H1 (cell line): ENCODE data around the gene CD69. TPM values are rescaled to one million over a fixed set of nuclear protein-coding genes. Genes with fewer than 3 reads are reported as not detected.

Experiments used
- CTCF ChIA-PET: fragments of 300-600 bp; sonication (Branson Sonifier 250); formaldehyde crosslinking; loops from one replicate; lab custom pipeline; 2021; ENCODE audit not compliant: partially characterized antibody; lab: Charles Lee
- POLR2A ChIA-PET: fragments of 300-600 bp; sonication (Branson Sonifier 250); formaldehyde crosslinking; loops from one replicate; lab custom pipeline; 2021; ENCODE audit warnings: inconsistent platforms; ENCODE audit not compliant: partially characterized antibody; lab: Charles Lee
- DNase-seq, 2 experiments: peaks; one replicate each; pipeline versions ENCODE4 v3.0.0 to v3.0.0-alpha.2; 2010 to 2022; ENCODE audit warnings: low spot score in 2 of 2, low read depth in 1 of 2, mixed read lengths in 1 of 2
- FAIRE-seq: peaks from 2 replicates; lab custom pipeline; 2011; peaks lifted over from hg19 to GRCh38; lab: Jason Lieb, UNC
- H2AFZ ChIP-seq: 2 replicates; pipeline ENCODE4 v1.8.1; 2012; ENCODE audit warnings: low read length, inconsistent platforms
- H2AK5ac ChIP-seq: 2 replicates; pipeline ENCODE4 v1.6.1; 2013; ENCODE audit warnings: low read depth, low read length
- H2BK120ac ChIP-seq: replicated peaks from 2 replicates; pipeline ENCODE3; 2013; ENCODE audit warnings: low read depth, low read length, inconsistent platforms
- H2BK12ac ChIP-seq: 2 replicates; pipeline ENCODE4 v1.6.1; 2013; ENCODE audit warnings: low read depth, low read length
- H2BK15ac ChIP-seq: 2 replicates; pipeline ENCODE4 v1.6.1; 2013; ENCODE audit warnings: low read length
- H2BK20ac ChIP-seq: 2 replicates; pipeline ENCODE4 v1.6.1; 2013; ENCODE audit warnings: low read length
- H2BK5ac ChIP-seq: 2 replicates; pipeline ENCODE4 v1.6.1; 2013; ENCODE audit warnings: low read depth, low read length
- H3K14ac ChIP-seq: 2 replicates; pipeline ENCODE4 v1.6.1; 2013; ENCODE audit warnings: inconsistent platforms; ENCODE audit not compliant: insufficient read length
- H3K18ac ChIP-seq: 2 replicates; pipeline ENCODE4 v1.6.1; 2013; ENCODE audit warnings: low read length; ENCODE audit errors: extremely low read depth
- H3K23ac ChIP-seq: 2 replicates; pipeline ENCODE4 v1.6.1; 2013; ENCODE audit warnings: inconsistent platforms; ENCODE audit not compliant: insufficient read length
- H3K23me2 ChIP-seq: 2 replicates; pipeline ENCODE4 v1.6.1; 2013; ENCODE audit warnings: low read depth, low read length
- H3K27ac ChIP-seq: 2 replicates; pipeline ENCODE4 v1.6.1; 2011; ENCODE audit warnings: low read depth, low read length, inconsistent platforms
- H3K27me3 ChIP-seq, 4 experiments: replicated peaks in 1 of 4; 1 replicate in 1 of 4; 2 replicates in 3 of 4; pipeline versions ENCODE4 v1.6.1 to v1.8.1; 2011 to 2013; ENCODE audit warnings: low read length in 3 of 4, mild to moderate bottlenecking in 3 of 4, inconsistent platforms in 2 of 4, mixed read lengths in 2 of 4, moderate library complexity in 1 of 4; ENCODE audit not compliant: control insufficient read depth in 3 of 4, insufficient read depth in 3 of 4; ENCODE audit errors: extremely low read depth in 1 of 4
- H3K36me3 ChIP-seq, 4 experiments: 2 replicates each; pipeline versions ENCODE4 v1.6.1 to v1.8.1; 2011 to 2013; ENCODE audit warnings: mild to moderate bottlenecking in 4 of 4, low read length in 3 of 4, moderate library complexity in 2 of 4, control low read depth in 1 of 4, inconsistent platforms in 1 of 4; ENCODE audit not compliant: insufficient read depth in 4 of 4, control insufficient read depth in 2 of 4
- H3K4ac ChIP-seq: replicated peaks from 2 replicates; pipeline ENCODE3; 2013; ENCODE audit warnings: low read length, low read depth, mixed read lengths, inconsistent platforms; ENCODE audit not compliant: insufficient read length
- H3K4me1 ChIP-seq, 4 experiments: replicated peaks in 1 of 4; 1 replicate in 1 of 4; 2 replicates in 3 of 4; pipeline versions ENCODE4 v1.6.1 to v1.8.1; 2011 to 2013; ENCODE audit warnings: low read length in 3 of 4, inconsistent platforms in 2 of 4, mixed read lengths in 1 of 4; ENCODE audit not compliant: insufficient read depth in 4 of 4, control insufficient read depth in 3 of 4
- H3K4me2 ChIP-seq, 2 experiments: 2 replicates each; pipeline versions ENCODE4 v1.6.1 to v1.8.1; 2011 to 2013; ENCODE audit warnings: low read depth in 2 of 2, low read length in 2 of 2, control low read depth in 1 of 2, inconsistent platforms in 1 of 2, mild to moderate bottlenecking in 1 of 2; ENCODE audit not compliant: insufficient read depth in 1 of 2
- H3K4me3 ChIP-seq, 4 experiments: fragments of 200-600, 300-600 bp in 1 of 4; sonication (generic), shearing (Covaris generic), sonication (Bioruptor Twin) in 1 of 4; 2 replicates each; pipeline versions ENCODE4 v1.5.1 to v1.8.1; 2011 to 2016; ENCODE audit warnings: low read length in 4 of 4, low read depth in 3 of 4, control low read depth in 2 of 4, inconsistent platforms in 2 of 4, mild to moderate bottlenecking in 2 of 4, mixed read lengths in 1 of 4, moderate library complexity in 1 of 4; ENCODE audit not compliant: insufficient read depth in 2 of 4; ENCODE audit errors: extremely low read depth in 1 of 4
- H3K56ac ChIP-seq: replicated peaks from 2 replicates; pipeline ENCODE3; 2013; ENCODE audit warnings: low read depth, mild to moderate bottlenecking, mixed read lengths, low read length, inconsistent platforms; ENCODE audit not compliant: insufficient read length
- H3K79me1 ChIP-seq: 2 replicates; pipeline ENCODE4 v1.6.1; 2013; ENCODE audit warnings: low read depth, low read length, control low read depth
- H3K79me2 ChIP-seq, 2 experiments: 2 replicates each; pipeline versions ENCODE4 v1.6.1 to v1.8.1; 2012 to 2013; ENCODE audit warnings: low read length in 2 of 2, mild to moderate bottlenecking in 2 of 2, inconsistent platforms in 1 of 2; ENCODE audit not compliant: insufficient read depth in 2 of 2, control insufficient read depth in 1 of 2
- H3K9ac ChIP-seq, 4 experiments: replicated peaks in 1 of 4; 1 replicate in 1 of 4; 2 replicates in 3 of 4; pipeline versions ENCODE4 v1.6.1 to v1.8.1; 2011 to 2013; ENCODE audit warnings: low read depth in 3 of 4, low read length in 3 of 4, control low read depth in 2 of 4, mild to moderate bottlenecking in 2 of 4, moderate library complexity in 2 of 4, inconsistent platforms in 1 of 4; ENCODE audit errors: extremely low read depth in 1 of 4
- H3K9me3 ChIP-seq, 2 experiments: 2 replicates each; pipeline versions ENCODE4 v1.6.1 to v1.8.1; 2012 to 2013; ENCODE audit warnings: mild to moderate bottlenecking in 2 of 2, moderate library complexity in 2 of 2, control low read depth in 1 of 2, inconsistent platforms in 1 of 2, low read depth in 1 of 2, low read length in 1 of 2, mixed read lengths in 1 of 2; ENCODE audit not compliant: insufficient read depth in 2 of 2
- H4K20me1 ChIP-seq, 2 experiments: replicated peaks in 1 of 2; 2 replicates each; pipeline versions ENCODE3 to v1.8.1; 2011 to 2013; ENCODE audit warnings: inconsistent platforms in 2 of 2, low read length in 2 of 2, mild to moderate bottlenecking in 1 of 2; ENCODE audit not compliant: insufficient read depth in 2 of 2, control insufficient read depth in 1 of 2
- H4K5ac ChIP-seq: 2 replicates; pipeline ENCODE4 v1.6.1; 2013; ENCODE audit warnings: low read length, low read depth, mixed read lengths, inconsistent platforms; ENCODE audit not compliant: insufficient read length
- H4K8ac ChIP-seq: 2 replicates; pipeline ENCODE4 v1.8.0; 2013; ENCODE audit warnings: mild to moderate bottlenecking, moderate library complexity, low read length, inconsistent platforms; ENCODE audit not compliant: insufficient read depth; ENCODE audit errors: extremely low read depth
- H4K91ac ChIP-seq: replicated peaks from 2 replicates; pipeline ENCODE3; 2013; ENCODE audit warnings: low read length, mixed read lengths, inconsistent platforms; ENCODE audit not compliant: insufficient read length
- EP300 ChIP-seq, 2 experiments: IDR thresholded peaks; 1 replicate in 1 of 2; 2 replicates in 1 of 2; pipeline ENCODE4 v1.6.1; 2011 to 2012; ENCODE audit warnings: low read depth in 2 of 2, low read length in 2 of 2, mild to moderate bottlenecking in 2 of 2, borderline replicate concordance in 1 of 2, inconsistent platforms in 1 of 2, moderate library complexity in 1 of 2
- KDM4A ChIP-seq: IDR thresholded peaks from one replicate; pipeline ENCODE4 v1.7.1; 2012; ENCODE audit warnings: low read depth, mild to moderate bottlenecking, moderate library complexity, low read length, inconsistent platforms; ENCODE audit not compliant: severe bottlenecking
- POLR2A ChIP-seq, 2 experiments: IDR thresholded peaks; 1 replicate in 1 of 2; 2 replicates in 1 of 2; pipeline ENCODE4 v1.6.1; 2011; ENCODE audit warnings: low read depth in 2 of 2, low read length in 2 of 2, mild to moderate bottlenecking in 2 of 2; ENCODE audit errors: control extremely low read depth in 1 of 2
- SIN3A ChIP-seq, 2 experiments: IDR thresholded peaks in 1 of 2; conservative IDR thresholded peaks in 1 of 2; 2 replicates each; pipeline ENCODE4 v1.6.1; 2011 to 2012; ENCODE audit warnings: low read length in 2 of 2, improper control_type of control experiment in 1 of 2, low read depth in 1 of 2, mild to moderate bottlenecking in 1 of 2
- SUZ12 ChIP-seq: fragments of 200-600 bp; sonication (generic); IDR thresholded peaks from 2 replicates; pipeline ENCODE4 v1.6.1; 2012; ENCODE audit warnings: mild to moderate bottlenecking, inconsistent platforms, low read length, moderate library complexity, mixed read lengths
- TAF1 ChIP-seq: IDR thresholded peaks from 2 replicates; pipeline ENCODE4 v1.6.1; 2011; ENCODE audit warnings: mild to moderate bottlenecking, low read depth, low read length
- TCF12 ChIP-seq: IDR thresholded peaks from 2 replicates; pipeline ENCODE4 v1.6.1; 2011; ENCODE audit warnings: low read depth, mild to moderate bottlenecking, low read length
- USF2 ChIP-seq: IDR thresholded peaks from 2 replicates; pipeline ENCODE4 v1.6.1; 2011; ENCODE audit warnings: low read length, improper control_type of control experiment
- ZNF274 ChIP-seq: IDR thresholded peaks from 2 replicates; pipeline ENCODE4 v1.7.0; 2012; ENCODE audit warnings: low read length, borderline replicate concordance; ENCODE audit errors: extremely low read depth
- WGBS, 2 experiments: shearing (Covaris generic) in 1 of 2; methylation state at CpG; one replicate each; pipeline versions ENCODE4 v1.1.6 to v1.1.7; 2013 to 2015; ENCODE audit warnings: low lambda C conversion rate in 2 of 2, mixed read lengths in 2 of 2, inconsistent platforms in 1 of 2, low coverage in 1 of 2, missing lambda C conversion rate in 1 of 2; ENCODE audit not compliant: insufficient replicate concordance in 2 of 2, insufficient coverage in 1 of 2, insufficient read length in 1 of 2; ENCODE audit errors: extremely low coverage in 1 of 2, missing lambda C conversion rate in 1 of 2; 5-methylcytosine and 5-hydroxymethylcytosine counted together
- polyA plus RNA-seq, 7 experiments: library from polyadenylated mRNA; depleted of rRNA in 3 of 7; stranded (reverse) in 5 of 7; unstranded in 2 of 7; fragments of >200 nt in 5 of 7; fragments of 200-250 nt in 2 of 7; gene quantifications; 1 replicate in 5 of 7; 2 replicates in 1 of 7; 4 replicates in 1 of 7; pipeline versions ENCODE4 v1.2.1 to v1.2.3, GENCODE V29; 2011 to 2013; ENCODE audit warnings: missing spikeins in 2 of 7, mixed read lengths in 2 of 7
- total RNA-seq: library from RNA; stranded (reverse); fragmentation: NEBNext Ultra II Directional; extraction: Animal tissue kit (Norgen Biotek cat#: 25700); gene quantifications from 2 replicates; pipeline ENCODE4 v1.2.1, GENCODE V29; 2021

Gene CD69
- total and polyA plus RNA-seq, 2 of the 8 experiments (the other 6 are each of a cell fraction or from before 2014, with no cell fraction given): not detected

GRCh38 chr12:9792185-9792900 is 31.6 kb upstream of the CD69 start:
- Histone ChIP-seq H2BK120ac (peak overlapping the region; percentile 57), H2BK15ac (no peak overlapping the region), H3K23ac (no peak overlapping the region), H4K5ac (no peak overlapping the region), H3K4me3 (no peak overlapping the region), H2AK5ac (no peak overlapping the region), H3K56ac (no peak overlapping the region), H3K18ac (no peak overlapping the region), H3K27me3 (no peaks in the 10 kb centered on the region), H2BK12ac (no peak overlapping the region), H3K79me1 (no peaks in the 10 kb centered on the region), H3K4ac (no peak overlapping the region), H2BK20ac (no peak overlapping the region), H3K79me2 (no peaks in the 10 kb centered on the region), H2BK5ac (no peak overlapping the region), H3K14ac (no peak overlapping the region), H3K9me3 (peaks cover 0 to 11% of the 10 kb centered on the region in 2 experiments; a peak in 2 of 4 replicates), H3K4me2 (no peak overlapping the region), H2AFZ (no peak overlapping the region), H4K8ac (no peak overlapping the region), H3K4me1 (no peaks in the 10 kb centered on the region; a peak in 1 of 7 replicates), H3K23me2 (no peaks in the 10 kb centered on the region), H3K27ac (no peak overlapping the region), H3K9ac (no peak overlapping the region), H4K20me1 (no peaks in the 10 kb centered on the region), H3K36me3 (no peaks in the 10 kb centered on the region), H4K91ac (no peak overlapping the region)
- 39% methylated on average over 2 of the region's 2 CpGs; no CpG with 5 or more reads in 1 of the 2 experiments for WGBS, 2 experiments
- no peak for TF ChIP-seq SIN3A (conservative IDR thresholded peaks at IDR 0.05 in 1 of 2, IDR thresholded peaks at IDR 0.05 in 1 of 2; ENCODE audit: low read depth in 1 of 2, low read length in 2 of 2)
- no peak for TF ChIP-seq SUZ12
- no peak for TF ChIP-seq POLR2A (IDR thresholded peaks at IDR 0.05; ENCODE audit: control extremely low read depth in 1 of 2, low read depth in 2 of 2, low read length in 2 of 2)
- no peak for TF ChIP-seq TCF12
- TF ChIP-seq KDM4A: no peak
- no peak for TF ChIP-seq EP300 (IDR thresholded peaks at IDR 0.05; ENCODE audit: borderline replicate concordance in 1 of 2, low read depth in 2 of 2, low read length in 2 of 2)
- TF ChIP-seq USF2: no peak
- TF ChIP-seq ZNF274: no peak
- no peak for TF ChIP-seq TAF1
- ChIA-PET CTCF (interaction anchor here (0.7 to 1.2 kb wide), 2 partner anchors 41 to 50 kb away, joined by 4 to 6 read pairs; no protein-coding TSS in a partner anchor), POLR2A (no interaction called here)
- no peak for FAIRE-seq
- DNase-seq: no peak
